Stimulated activated CD4-positive, alpha-beta T cell treated with anti-CD3 and anti-CD28 coated beads, Interleukin-2, amount 100 ng/mL, for 4 hours (primary cell): Measurements from ENCODE around the gene BCAT1.

ENCODE experiments used
- DNase-seq: peaks from one replicate; pipeline ENCODE4 v3.0.0-alpha.2; 2020; ENCODE audit warnings: low read depth

BCAT1 gene

DNA sequence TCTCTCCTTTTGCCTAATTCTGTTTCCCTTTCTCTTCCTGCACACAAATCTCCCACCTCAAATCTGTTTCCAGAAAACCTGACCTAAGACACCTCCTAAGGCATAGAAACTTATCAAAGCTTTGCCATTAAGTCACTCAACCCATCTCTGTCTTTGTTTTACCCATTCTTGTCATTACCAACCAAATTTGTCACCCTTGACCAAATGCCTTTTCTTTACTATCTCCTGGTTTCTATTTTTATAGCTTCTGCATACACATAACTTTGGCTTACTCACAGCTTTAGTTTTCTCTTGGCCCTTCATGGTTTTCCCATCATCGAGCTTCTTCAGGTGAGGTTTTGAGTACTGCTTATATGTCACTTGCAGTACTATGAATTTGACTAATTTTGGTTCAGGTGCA lies 184.2 kb downstream of the BCAT1 start:
- DNase-seq, result no peak

DNA sequence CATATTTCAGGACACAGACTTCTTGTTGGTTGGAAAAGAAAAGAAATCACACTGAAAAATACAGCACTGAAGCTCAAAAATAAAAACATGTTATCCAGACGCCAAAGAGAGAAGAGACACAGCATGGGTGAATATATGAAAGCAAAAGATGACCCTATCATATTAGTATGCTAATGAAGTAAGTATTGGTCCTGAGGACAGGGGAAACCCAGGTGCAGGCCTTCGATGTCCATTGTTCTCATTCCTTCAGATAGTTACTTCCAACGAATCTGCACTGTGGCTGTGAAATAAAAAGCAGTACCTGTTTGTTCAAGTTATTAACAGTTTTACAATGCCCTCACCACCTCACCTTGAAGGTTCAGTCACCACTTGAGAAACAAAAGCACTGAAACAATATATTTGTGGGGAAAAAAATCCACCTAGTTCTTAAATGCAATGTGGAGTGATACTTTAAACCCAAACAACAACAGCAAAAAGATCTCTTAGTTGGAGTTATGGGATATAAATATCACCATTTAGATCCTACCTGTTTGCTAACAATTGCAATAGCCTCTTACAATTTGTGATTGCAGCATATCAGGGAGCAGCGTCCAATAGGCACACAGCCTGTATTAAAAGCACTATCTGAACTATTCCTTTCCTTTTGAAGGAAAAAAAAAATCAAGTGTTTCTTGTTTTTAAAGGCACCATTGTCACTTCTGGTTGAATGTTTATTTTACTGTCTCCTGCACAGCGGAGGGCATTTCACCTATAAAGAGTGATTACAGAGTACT lies 188.1 kb downstream of the BCAT1 start:
- DNase-seq, result no peak

DNA sequence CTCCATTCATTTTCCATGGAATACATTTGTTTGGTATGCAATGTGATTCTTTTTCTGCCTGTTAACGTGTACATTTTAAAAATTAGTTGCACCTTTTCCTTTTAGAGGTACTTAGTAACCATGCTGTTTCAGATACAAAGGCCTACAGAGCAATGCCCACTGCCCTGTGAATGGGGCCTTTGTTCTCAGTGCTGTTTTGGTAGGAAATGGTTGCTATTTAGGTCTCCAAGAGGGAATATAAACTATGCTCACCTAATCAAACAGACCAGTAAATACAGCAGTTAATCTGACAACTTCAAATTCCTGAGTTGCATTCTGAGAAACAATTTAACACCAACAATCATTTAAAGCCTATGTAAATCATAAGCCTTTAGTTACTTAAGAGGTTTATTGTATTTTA lies 188.7 kb downstream of the BCAT1 start:
- DNase-seq, result no peak
